SU-DHL-6 (cell line): Measurements from ENCODE around the gene PDE4D.

Experiments
- H2AFZ ChIP-seq: fragments of 200-600 bp; sonication (generic); 2 replicates; pipeline ENCODE4 v1.6.1; 2014; ENCODE audit warnings: low read depth, mild to moderate bottlenecking, moderate library complexity, mixed read lengths, antibody characterized with exemption, low read length; ENCODE audit not compliant: severe bottlenecking
- H3F3A ChIP-seq: fragments of 200-600 bp; shearing (Covaris generic); 2 replicates; pipeline ENCODE4 v1.6.0; 2016; ENCODE audit warnings: antibody characterized with exemption, mild to moderate bottlenecking; ENCODE audit not compliant: insufficient read depth
- H3K27ac ChIP-seq: fragments of 200-600 bp; sonication (generic); 2 replicates; pipeline ENCODE4 v1.5.1; 2016; ENCODE audit warnings: low read depth, mild to moderate bottlenecking, low read length, moderate library complexity, mixed read lengths
- H3K27me3 ChIP-seq: fragments of 200-600 bp; sonication (generic), shearing (Covaris generic); 2 replicates; pipeline ENCODE4 v1.6.0; 2014; ENCODE audit warnings: mild to moderate bottlenecking, low read length
- H3K36me3 ChIP-seq: fragments of 200-600 bp; sonication (generic); 2 replicates; pipeline ENCODE4 v1.6.1; 2014; ENCODE audit warnings: mild to moderate bottlenecking, low read length, mixed read lengths
- H3K4me2 ChIP-seq: fragments of 300-600, 200-600 bp; shearing (Covaris generic), sonication (generic); 2 replicates; pipeline ENCODE4 v1.6.0; 2014; ENCODE audit warnings: low read length, low read depth, mild to moderate bottlenecking; ENCODE audit not compliant: poor library complexity, severe bottlenecking
- H3K4me3 ChIP-seq: fragments of 200-600 bp; sonication (generic); 2 replicates; pipeline ENCODE4 v1.5.1; 2014; ENCODE audit warnings: antibody characterized with exemption, low read length, mild to moderate bottlenecking, mixed read lengths; ENCODE audit not compliant: insufficient read depth, poor library complexity, severe bottlenecking
- H3K79me2 ChIP-seq: fragments of 200-600 bp; sonication (generic); 2 replicates; pipeline ENCODE4 v1.6.1; 2014; ENCODE audit warnings: mild to moderate bottlenecking, low read length, moderate library complexity; ENCODE audit not compliant: insufficient read depth
- H3K9ac ChIP-seq: fragments of 200-600 bp; sonication (generic); 2 replicates; pipeline ENCODE4 v1.7.0; 2014; ENCODE audit warnings: mild to moderate bottlenecking, low read length
- H3K9me2 ChIP-seq: fragments of 200-600 bp; sonication (generic); replicated peaks from 2 replicates; pipeline ENCODE4 v1.6.1; 2014; ENCODE audit warnings: low read length; ENCODE audit not compliant: insufficient read depth
- H3K9me3 ChIP-seq: fragments of 200-600 bp; sonication (generic); 2 replicates; pipeline ENCODE4 v1.6.1; 2014; ENCODE audit warnings: low read length, mixed read lengths; ENCODE audit not compliant: insufficient read depth
- H4K20me1 ChIP-seq: fragments of 200-600 bp; sonication (generic); 2 replicates; pipeline ENCODE4 v1.6.1; 2014; ENCODE audit warnings: low read depth, mild to moderate bottlenecking, antibody characterized with exemption, low read length, moderate library complexity, mixed read lengths
- EZH2phosphoT487 ChIP-seq: fragments of 200-600 bp; sonication (generic), shearing (Covaris generic); conservative IDR thresholded peaks from 2 replicates; pipeline ENCODE4 v1.6.1; 2018; ENCODE audit warnings: mild to moderate bottlenecking, antibody characterized with exemption, low read length, moderate library complexity, mixed read lengths
- TF ChIP-seq, protein P1 (sequence below): fragments of 200-600 bp; sonication (generic); IDR thresholded peaks from one replicate; pipeline ENCODE4 v1.5.1; 2017; ENCODE audit warnings: antibody characterized with exemption, mild to moderate bottlenecking, low read length, moderate library complexity; ENCODE audit not compliant: insufficient read depth, poor library complexity, severe bottlenecking

PDE4D gene

GRCh38 chr5:59579824-59580167 is 313.7 kb downstream of the PDE4D start:
- Histone ChIP-seq H3K9me2 (no peaks in the 10 kb centered on the region), H3K4me3 (no peak overlapping the region), H3K9ac (no peak overlapping the region), H3K27ac (no peak overlapping the region), H3F3A (no peaks in the 10 kb centered on the region), H3K27me3 (no peaks in the 10 kb centered on the region), H3K36me3 (no peaks in the 10 kb centered on the region), H2AFZ (no peak overlapping the region), H3K79me2 (no peaks in the 10 kb centered on the region), H3K9me3 (no peaks in the 10 kb centered on the region), H3K4me2 (no peak overlapping the region), H4K20me1 (no peaks in the 10 kb centered on the region)
- TF ChIP-seq, protein P1, sequence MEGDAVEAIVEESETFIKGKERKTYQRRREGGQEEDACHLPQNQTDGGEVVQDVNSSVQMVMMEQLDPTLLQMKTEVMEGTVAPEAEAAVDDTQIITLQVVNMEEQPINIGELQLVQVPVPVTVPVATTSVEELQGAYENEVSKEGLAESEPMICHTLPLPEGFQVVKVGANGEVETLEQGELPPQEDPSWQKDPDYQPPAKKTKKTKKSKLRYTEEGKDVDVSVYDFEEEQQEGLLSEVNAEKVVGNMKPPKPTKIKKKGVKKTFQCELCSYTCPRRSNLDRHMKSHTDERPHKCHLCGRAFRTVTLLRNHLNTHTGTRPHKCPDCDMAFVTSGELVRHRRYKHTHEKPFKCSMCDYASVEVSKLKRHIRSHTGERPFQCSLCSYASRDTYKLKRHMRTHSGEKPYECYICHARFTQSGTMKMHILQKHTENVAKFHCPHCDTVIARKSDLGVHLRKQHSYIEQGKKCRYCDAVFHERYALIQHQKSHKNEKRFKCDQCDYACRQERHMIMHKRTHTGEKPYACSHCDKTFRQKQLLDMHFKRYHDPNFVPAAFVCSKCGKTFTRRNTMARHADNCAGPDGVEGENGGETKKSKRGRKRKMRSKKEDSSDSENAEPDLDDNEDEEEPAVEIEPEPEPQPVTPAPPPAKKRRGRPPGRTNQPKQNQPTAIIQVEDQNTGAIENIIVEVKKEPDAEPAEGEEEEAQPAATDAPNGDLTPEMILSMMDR = no peak
- TF ChIP-seq EZH2phosphoT487 = no peak

- no peaks in the 10 kb centered on the region for H3K9me2 ChIP-seq
- no peak overlapping the region for H3K4me3 ChIP-seq
- no peaks in the 10 kb centered on the region for H3K36me3 ChIP-seq
- H3K27ac ChIP-seq = no peak overlapping the region
- H2AFZ ChIP-seq = no peak overlapping the region
- H3F3A ChIP-seq = no peaks in the 10 kb centered on the region
- no peak overlapping the region for H3K9ac ChIP-seq
- no peaks in the 10 kb centered on the region for H3K79me2 ChIP-seq
- H3K4me2 ChIP-seq = no peak overlapping the region
- H3K9me3 ChIP-seq = no peaks in the 10 kb centered on the region
- H4K20me1 ChIP-seq = no peaks in the 10 kb centered on the region
- H3K27me3 ChIP-seq = no peaks in the 10 kb centered on the region
- no peak for TF ChIP-seq EZH2phosphoT487
- TF ChIP-seq, protein P1 = no peak
Observed at GRCh38 chr5:59579101-59579823, 314.3 kb downstream of the PDE4D start.

DNA sequence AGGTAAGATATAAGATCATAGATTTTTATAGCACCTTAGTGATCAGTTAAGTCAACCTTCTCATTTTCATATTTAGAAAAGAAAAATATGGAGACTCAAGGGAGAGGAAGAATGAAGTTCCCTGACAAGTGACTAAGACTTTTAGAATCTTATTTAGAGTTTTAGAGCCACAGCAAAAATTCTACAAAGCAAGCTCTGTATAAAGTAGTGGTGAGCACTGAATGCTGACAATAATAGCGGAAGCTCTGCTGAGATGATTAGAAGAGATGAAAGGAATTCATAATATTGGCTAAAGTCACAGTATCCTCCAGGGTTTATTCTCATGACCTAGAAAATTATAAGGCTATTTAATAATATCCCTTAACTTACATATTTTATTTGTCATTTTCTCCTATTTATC is 316.0 kb downstream of the PDE4D start:
- Histone ChIP-seq H3K9ac (no peak overlapping the region), H3K4me3 (no peak overlapping the region), H3F3A (no peaks in the 10 kb centered on the region), H3K9me2 (no peaks in the 10 kb centered on the region), H3K27ac (no peak overlapping the region), H2AFZ (no peak overlapping the region), H4K20me1 (no peaks in the 10 kb centered on the region), H3K4me2 (no peak overlapping the region), H3K9me3 (no peaks in the 10 kb centered on the region), H3K36me3 (no peaks in the 10 kb centered on the region), H3K79me2 (no peaks in the 10 kb centered on the region), H3K27me3 (no peaks in the 10 kb centered on the region)
- no peak for TF ChIP-seq EZH2phosphoT487
- TF ChIP-seq, protein P1 = no peak
